T-helper 17 cell (primary cell): ENCODE results near the gene TTC5. TPM values are rescaled to one million over a fixed set of nuclear protein-coding genes. Genes with fewer than 3 reads are reported as not detected.
A peak's percentile ranks its signal among the peaks of the same experiment; 100 is the strongest.
"Not testable (repeated sequence)": the region's sequence is repeated elsewhere in the genome, so short reads cannot be mapped to it uniquely, and the experiment has no call there.

Experiments
- ATAC-seq: fragments of 150-1000 bp; cut with Tn5 transposase; 2 replicates; pipeline ENCODE4 v1.10.0; 2021; ENCODE audit warnings: mild to moderate bottlenecking, moderate library complexity
- DNase-seq, 3 donors: peaks; one replicate each; pipeline versions ENCODE4 v3.0.0 to v3.0.0-alpha.2; 2020 to 2021
- H3K9me3 ChIP-seq: one replicate; pipeline ENCODE4 v1.7.0; 2013; ENCODE audit warnings: low read length, mild to moderate bottlenecking; ENCODE audit not compliant: control insufficient read depth, poor library complexity, severe bottlenecking
- H3K27ac Mint-ChIP-seq: one replicate; pipeline ENCODE4 v1.8.0; 2022; ENCODE audit warnings: mild to moderate bottlenecking, moderate library complexity, mixed read lengths
- H3K27me3 Mint-ChIP-seq: one replicate; pipeline ENCODE4 v1.8.0; 2022; ENCODE audit warnings: mixed read lengths
- H3K36me3 Mint-ChIP-seq: one replicate; pipeline ENCODE4 v1.8.0; 2022; ENCODE audit warnings: low read depth, mixed read lengths
- H3K4me1 Mint-ChIP-seq: one replicate; pipeline ENCODE4 v1.8.0; 2022; ENCODE audit warnings: mild to moderate bottlenecking, mixed read lengths
- H3K4me3 Mint-ChIP-seq: one replicate; pipeline ENCODE4 v1.8.0; 2022; ENCODE audit warnings: mild to moderate bottlenecking, moderate library complexity, mixed read lengths
- total RNA-seq, 4 donors: library from RNA in 2 of 4; stranded (reverse) in 2 of 4; gene quantifications; one replicate each; pipeline ENCODE4 v1.2.3 and lab custom pipeline; 2022 to 2026

The TTC5 gene
- total RNA-seq, 2 donors from 2014 or later = 16.5 TPM

DNA sequence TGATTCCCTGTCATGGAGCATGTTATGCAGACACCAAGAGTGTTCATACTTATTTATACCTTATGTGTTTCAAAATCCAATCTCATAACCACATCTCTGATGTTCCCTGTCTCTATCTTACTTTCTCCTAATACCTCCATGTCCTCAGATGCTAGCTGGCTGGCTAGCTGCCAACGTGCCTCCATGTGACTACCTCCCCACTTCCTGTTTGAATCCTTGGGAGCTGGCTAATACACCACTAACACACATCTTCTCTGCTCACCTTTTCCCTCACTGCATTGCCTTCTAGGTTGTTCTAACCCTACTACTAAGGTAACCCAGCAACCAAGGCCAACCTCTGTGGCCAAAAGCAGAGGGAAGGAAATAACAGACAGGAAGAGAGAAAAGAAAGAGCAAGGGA, 27.3 kb downstream of the TTC5 start:
- peaks cover 14% of the 10 kb centered on the region for H3K36me3 Mint-ChIP-seq

DNA sequence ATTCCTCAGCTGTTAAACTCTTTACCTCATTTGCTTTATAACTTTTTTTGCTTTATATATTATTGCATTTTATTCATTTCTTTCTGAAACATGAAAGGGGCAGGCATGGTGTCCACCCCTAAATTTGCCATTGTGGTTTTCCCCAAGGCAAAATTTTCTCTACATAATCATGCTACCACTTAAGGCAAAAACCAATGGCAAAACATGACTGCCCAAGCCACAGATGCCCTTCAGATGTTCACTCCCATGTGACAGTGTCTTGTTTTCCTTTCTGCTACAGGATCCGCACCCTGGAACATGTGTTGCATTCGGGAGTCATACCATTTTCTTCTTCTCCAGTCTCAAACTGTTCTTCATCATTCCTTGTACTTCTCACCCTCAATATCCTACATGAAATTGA, 28.3 kb downstream of the TTC5 start:
- no peak overlapping the region for H3K4me3 Mint-ChIP-seq
- H3K27ac Mint-ChIP-seq = no peak overlapping the region
- peaks cover 10% of the 10 kb centered on the region for H3K36me3 Mint-ChIP-seq
- peaks cover 10% of the 10 kb centered on the region for H3K4me1 Mint-ChIP-seq
- no peak for ATAC-seq
- H3K9me3 ChIP-seq = no peaks in the 10 kb centered on the region
- no peak for DNase-seq
- H3K27me3 Mint-ChIP-seq = no peaks in the 10 kb centered on the region

More for the DNA sequence above, 27.3 kb downstream of the TTC5 start:
- no peaks in the 10 kb centered on the region for H3K9me3 ChIP-seq
- H3K4me3 Mint-ChIP-seq = no peak overlapping the region
- no peak for ATAC-seq
- DNase-seq = no peak
- peaks cover 10% of the 10 kb centered on the region for H3K4me1 Mint-ChIP-seq
- H3K27me3 Mint-ChIP-seq = no peaks in the 10 kb centered on the region
- H3K27ac Mint-ChIP-seq = peak overlapping the region; percentile 1

DNA sequence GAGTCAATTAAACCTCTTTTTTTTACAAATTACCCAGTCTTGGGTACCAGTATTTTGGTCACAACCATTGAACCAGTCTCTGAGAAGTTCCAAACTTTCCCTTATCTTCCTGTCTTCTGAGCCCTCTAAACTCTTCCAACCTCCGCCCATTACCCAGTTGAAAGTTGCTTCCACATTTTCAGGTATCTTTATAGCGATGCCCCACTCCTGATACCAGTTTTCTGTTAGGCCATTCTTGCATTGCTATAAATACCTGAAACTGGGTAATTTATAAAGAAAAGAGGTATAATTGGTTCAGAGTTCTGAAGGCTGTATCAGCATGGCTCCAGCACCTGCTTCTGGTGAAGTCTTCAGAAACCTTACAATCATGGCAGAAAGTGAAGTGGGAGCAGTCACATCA, 31.7 kb downstream of the TTC5 start:
- ATAC-seq (no peak), DNase-seq (no peak)
- H3K9me3 ChIP-seq = no peaks in the 10 kb centered on the region
- peaks cover 4% of the 10 kb centered on the region for H3K4me1 Mint-ChIP-seq
- peaks cover 2% of the 10 kb centered on the region for H3K36me3 Mint-ChIP-seq
- H3K27ac Mint-ChIP-seq = no peak overlapping the region
- no peaks in the 10 kb centered on the region for H3K27me3 Mint-ChIP-seq
- no peak overlapping the region for H3K4me3 Mint-ChIP-seq

DNA sequence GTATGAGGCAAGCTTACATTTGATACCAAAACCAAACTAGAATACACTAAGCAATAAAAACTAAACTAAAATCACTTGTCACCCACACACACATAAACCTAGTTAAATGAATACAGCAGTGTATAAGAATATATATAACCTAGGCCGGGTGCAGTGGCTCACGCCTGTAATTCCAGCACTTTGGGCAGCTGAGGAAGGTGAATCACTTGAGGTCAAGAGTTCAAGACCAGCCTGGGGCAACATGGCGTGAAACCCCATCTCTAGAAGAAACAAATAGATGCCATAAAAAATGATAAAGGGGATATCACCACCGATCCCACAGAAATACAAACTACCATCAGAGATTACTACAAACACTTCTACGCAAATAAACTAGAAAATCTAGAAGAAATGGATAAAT, 41.4 kb downstream of the TTC5 start:
- not testable (repeated sequence) for H3K27ac Mint-ChIP-seq, H3K4me1 Mint-ChIP-seq, H3K27me3 Mint-ChIP-seq, H3K9me3 ChIP-seq, DNase-seq, H3K36me3 Mint-ChIP-seq, H3K4me3 Mint-ChIP-seq, ATAC-seq

DNA sequence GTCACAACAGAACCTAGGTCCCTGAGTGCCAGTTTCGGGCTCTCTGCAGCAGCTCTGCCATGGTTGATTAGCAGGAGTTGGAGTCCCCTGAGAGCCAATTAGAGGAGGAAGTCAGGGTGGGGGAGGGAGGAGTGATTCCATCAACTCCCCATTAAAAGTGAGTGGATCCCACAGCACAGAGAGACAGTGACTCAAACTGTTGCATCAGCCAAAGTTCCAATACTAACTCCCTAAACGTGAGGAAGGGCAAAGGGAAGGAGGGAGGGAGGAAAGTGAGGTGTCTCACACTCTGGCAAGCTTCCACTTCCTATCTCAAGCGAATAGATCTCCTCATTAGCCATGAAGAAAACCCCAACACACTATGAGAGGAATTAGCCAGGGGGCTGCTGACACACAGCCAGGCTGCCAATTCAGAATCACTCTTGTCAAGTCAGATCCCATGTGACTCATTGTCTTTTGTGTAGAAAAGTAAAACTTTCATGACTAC, 43.1 kb downstream of the TTC5 start:
- no peaks in the 10 kb centered on the region for H3K4me1 Mint-ChIP-seq
- no peak for DNase-seq
- H3K27ac Mint-ChIP-seq = no peak overlapping the region
- H3K36me3 Mint-ChIP-seq = no peaks in the 10 kb centered on the region
- no peaks in the 10 kb centered on the region for H3K27me3 Mint-ChIP-seq
- H3K9me3 ChIP-seq = no peaks in the 10 kb centered on the region
- H3K4me3 Mint-ChIP-seq = no peak overlapping the region
- no peak for ATAC-seq

DNA sequence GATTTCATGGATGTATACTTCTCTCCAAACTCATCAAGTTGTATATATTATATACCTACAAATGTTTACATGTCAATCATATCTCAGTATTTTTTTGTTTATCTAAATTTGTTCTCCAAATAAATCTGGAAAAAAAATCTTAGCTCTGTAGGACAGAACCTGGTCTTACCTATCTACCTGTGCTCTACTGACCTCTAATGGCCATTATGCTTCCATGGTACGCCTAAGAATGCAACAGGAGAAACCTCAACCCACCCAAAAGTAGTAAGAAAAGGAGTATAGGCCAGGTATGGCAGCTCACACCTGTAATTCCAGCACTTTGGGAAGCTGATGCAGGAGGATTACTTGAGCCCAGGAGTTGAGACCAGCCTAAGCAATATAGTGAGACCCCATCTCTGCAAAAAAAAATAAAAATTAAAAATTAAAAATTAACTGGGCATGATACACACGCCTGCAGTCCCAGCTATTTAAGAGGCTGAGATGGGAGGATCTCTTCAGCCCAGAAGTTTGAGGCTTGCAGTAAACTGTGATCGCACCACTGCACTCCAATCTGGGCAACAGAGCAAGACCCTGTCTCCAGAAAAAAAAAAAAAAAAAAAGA, 58.0 kb downstream of the TTC5 start:
- no peak overlapping the region for H3K27ac Mint-ChIP-seq
- H3K27me3 Mint-ChIP-seq = no peaks in the 10 kb centered on the region
- H3K4me1 Mint-ChIP-seq = no peaks in the 10 kb centered on the region
- no peak for DNase-seq
- H3K36me3 Mint-ChIP-seq = no peaks in the 10 kb centered on the region
- no peaks in the 10 kb centered on the region for H3K9me3 ChIP-seq
- ATAC-seq = no peak
- H3K4me3 Mint-ChIP-seq = no peak overlapping the region

Other genes starting within 250 kb of the TTC5 start
- gene OR4L1, start 245.9 kb downstream of the TTC5 start, total RNA-seq = not detected
- gene OR4K17, start 195.2 kb downstream of the TTC5 start, total RNA-seq = not detected
- not detected for gene OR4N5, start 167.1 kb downstream of the TTC5 start, total RNA-seq
- not detected for gene OR11G2, start 115.1 kb downstream of the TTC5 start, total RNA-seq
- gene OR11H6, start 82.2 kb downstream of the TTC5 start, total RNA-seq = not detected
- not detected for gene OR11H7, start 77.0 kb downstream of the TTC5 start, total RNA-seq
- not detected for gene OR11H4, start 66.7 kb downstream of the TTC5 start, total RNA-seq
- 10 to 100 TPM; 20.2 to 26.3 TPM for gene CCNB1IP1, start 27.3 kb upstream of the TTC5 start, total RNA-seq
- 10 to 100 TPM; 18.1 to 22.3 TPM for gene PARP2, start 37.7 kb upstream of the TTC5 start, total RNA-seq
- 10 to 100 TPM; 36.9 to 43.9 TPM for gene TEP1, start 107.5 kb upstream of the TTC5 start, total RNA-seq
- gene KLHL33, start 130.2 kb upstream of the TTC5 start, total RNA-seq = under 1 TPM; 0.39 to 0.47 TPM
- gene OSGEP, start 148.9 kb upstream of the TTC5 start, total RNA-seq = 10 to 100 TPM; 48.9 to 55.3 TPM
- 100 to 1,000 TPM in 1 of 2 donors, 10 to 100 TPM in 1; 89.6 to 113 TPM for gene APEX1, start 149.3 kb upstream of the TTC5 start, total RNA-seq
- gene PIP4P1, start 155.5 kb upstream of the TTC5 start, total RNA-seq = 10 to 100 TPM; 58.5 to 58.9 TPM
- gene PNP, start 163.5 kb upstream of the TTC5 start, total RNA-seq = 100 to 1,000 TPM in 1 of 2 donors, 10 to 100 TPM in 1; 79.8 to 127 TPM
- gene RNASE10, start 199.6 kb upstream of the TTC5 start, total RNA-seq = under 1 TPM; 0.47 TPM